ENCODE data around the gene DGKG. TPM values are rescaled to one million over a fixed set of nuclear protein-coding genes. Genes with fewer than 3 reads are reported as not detected.

DGKG gene
- total RNA-seq, 3 donors from 2014 or later = 0.80 to 6.7 (median 0.96) TPM

DNA sequence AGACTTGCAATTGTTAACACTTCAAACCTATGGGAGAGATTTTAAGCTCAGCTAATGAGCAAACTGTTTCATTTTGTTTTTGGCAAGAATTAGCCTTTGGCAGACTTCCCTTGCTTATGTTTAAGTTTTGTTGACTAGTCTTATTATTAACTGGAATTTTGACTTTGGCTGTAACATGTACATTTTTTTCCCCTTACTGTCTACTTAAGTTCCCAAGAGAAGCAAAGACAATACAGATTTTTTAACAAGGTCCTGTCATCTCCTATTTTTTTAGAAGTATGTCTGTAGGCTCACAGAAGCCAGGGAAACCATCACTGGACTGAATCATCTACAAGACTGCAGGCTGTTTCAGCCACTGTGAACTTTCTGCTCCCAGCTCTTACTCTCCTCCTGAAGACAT is 74.3 kb downstream of the DGKG start:
- DNase-seq = no peak
- intact Hi-C loops (cut with DNase I, micrococcal nuclease) = no loop called here
- Histone ChIP-seq H3K4me1 (ENCODE audit: low read depth) (no peaks in the 10 kb centered on the region), H3K36me3 (ENCODE audit: low read depth) (no peaks in the 10 kb centered on the region), H3K9me3 (no peaks in the 10 kb centered on the region), H3K4me3 (no peak overlapping the region)
- TF ChIP-seq, protein P1, sequence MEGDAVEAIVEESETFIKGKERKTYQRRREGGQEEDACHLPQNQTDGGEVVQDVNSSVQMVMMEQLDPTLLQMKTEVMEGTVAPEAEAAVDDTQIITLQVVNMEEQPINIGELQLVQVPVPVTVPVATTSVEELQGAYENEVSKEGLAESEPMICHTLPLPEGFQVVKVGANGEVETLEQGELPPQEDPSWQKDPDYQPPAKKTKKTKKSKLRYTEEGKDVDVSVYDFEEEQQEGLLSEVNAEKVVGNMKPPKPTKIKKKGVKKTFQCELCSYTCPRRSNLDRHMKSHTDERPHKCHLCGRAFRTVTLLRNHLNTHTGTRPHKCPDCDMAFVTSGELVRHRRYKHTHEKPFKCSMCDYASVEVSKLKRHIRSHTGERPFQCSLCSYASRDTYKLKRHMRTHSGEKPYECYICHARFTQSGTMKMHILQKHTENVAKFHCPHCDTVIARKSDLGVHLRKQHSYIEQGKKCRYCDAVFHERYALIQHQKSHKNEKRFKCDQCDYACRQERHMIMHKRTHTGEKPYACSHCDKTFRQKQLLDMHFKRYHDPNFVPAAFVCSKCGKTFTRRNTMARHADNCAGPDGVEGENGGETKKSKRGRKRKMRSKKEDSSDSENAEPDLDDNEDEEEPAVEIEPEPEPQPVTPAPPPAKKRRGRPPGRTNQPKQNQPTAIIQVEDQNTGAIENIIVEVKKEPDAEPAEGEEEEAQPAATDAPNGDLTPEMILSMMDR (IDR thresholded peaks at IDR 0.05) = no peak
- no peak for ATAC-seq

DNA sequence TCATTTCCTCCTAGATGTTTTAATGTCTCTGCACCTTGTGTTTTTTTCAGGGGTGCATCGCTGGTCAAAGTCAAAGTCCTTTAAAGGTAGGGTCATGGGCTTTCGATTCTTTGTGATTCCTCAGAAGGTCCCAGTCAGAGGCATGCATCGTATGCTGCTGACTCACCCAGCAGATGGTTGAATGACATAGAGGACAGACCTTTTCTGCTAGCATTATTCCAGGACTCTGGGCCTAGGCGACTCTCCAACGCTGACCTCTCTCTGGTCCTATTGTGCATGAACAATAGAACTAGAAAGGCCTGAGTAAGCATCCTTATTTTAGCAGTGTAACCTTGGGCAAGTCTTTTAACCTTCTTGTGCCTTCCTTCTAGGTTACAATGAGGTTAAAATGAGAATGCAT is 75.9 kb downstream of the DGKG start:
- H3K4me1 ChIP-seq (ENCODE audit: low read depth) = no peaks in the 10 kb centered on the region
- H3K36me3 ChIP-seq (ENCODE audit: low read depth) = no peaks in the 10 kb centered on the region
- no peaks in the 10 kb centered on the region for H3K9me3 ChIP-seq
- no peak for ATAC-seq
- intact Hi-C loops (cut with DNase I, micrococcal nuclease) = no loop called here
- no peak for DNase-seq
- TF ChIP-seq, protein P1 (IDR thresholded peaks at IDR 0.05) = no peak
- H3K4me3 ChIP-seq = no peak overlapping the region

DNA sequence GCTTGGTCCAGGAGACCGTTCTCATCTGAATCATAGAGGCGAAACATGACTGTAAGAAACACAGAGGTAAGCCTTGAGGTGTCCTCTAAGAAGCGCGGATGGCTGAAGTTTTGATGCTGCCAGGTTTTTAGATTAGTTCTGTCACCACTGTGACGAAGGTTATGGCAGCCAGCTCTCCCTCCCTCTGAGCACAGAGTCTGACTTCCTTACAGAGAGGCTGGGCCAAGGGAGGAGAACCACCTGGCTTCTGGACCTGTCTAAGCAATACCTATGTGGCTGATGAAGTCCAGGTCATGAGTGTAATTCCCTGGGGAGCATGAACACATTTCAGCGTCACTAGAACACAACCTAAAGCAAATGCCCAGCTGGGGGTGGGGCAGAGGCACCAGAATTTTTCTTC is 77.4 kb downstream of the DGKG start:
- intact Hi-C loops (cut with DNase I, micrococcal nuclease) = no loop called here
- ATAC-seq (no peak), DNase-seq (no peak)
- H3K4me1 ChIP-seq (ENCODE audit: low read depth) = no peaks in the 10 kb centered on the region
- no peaks in the 10 kb centered on the region for H3K36me3 ChIP-seq (ENCODE audit: low read depth)
- TF ChIP-seq, protein P1 (IDR thresholded peaks at IDR 0.05) = no peak
- no peaks in the 10 kb centered on the region for H3K9me3 ChIP-seq
- no peak overlapping the region for H3K4me3 ChIP-seq

DNA sequence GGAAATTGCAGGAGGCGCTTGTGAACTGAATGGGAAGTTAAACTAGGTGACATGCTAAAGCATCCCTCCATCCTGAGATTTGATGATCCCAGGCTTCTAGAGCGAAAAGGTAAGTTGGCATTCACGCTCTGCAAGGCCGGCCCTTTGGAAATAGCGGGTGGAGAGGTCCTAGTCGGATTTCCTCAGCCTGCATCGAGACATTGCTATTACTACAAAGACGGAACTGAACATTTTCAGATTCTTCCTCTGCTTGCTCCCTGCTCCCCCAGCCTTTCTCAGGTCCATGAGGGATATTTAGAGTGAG is 77.7 kb downstream of the DGKG start:
- TF ChIP-seq, protein P1 (IDR thresholded peaks at IDR 0.05) = no peak

DNA sequence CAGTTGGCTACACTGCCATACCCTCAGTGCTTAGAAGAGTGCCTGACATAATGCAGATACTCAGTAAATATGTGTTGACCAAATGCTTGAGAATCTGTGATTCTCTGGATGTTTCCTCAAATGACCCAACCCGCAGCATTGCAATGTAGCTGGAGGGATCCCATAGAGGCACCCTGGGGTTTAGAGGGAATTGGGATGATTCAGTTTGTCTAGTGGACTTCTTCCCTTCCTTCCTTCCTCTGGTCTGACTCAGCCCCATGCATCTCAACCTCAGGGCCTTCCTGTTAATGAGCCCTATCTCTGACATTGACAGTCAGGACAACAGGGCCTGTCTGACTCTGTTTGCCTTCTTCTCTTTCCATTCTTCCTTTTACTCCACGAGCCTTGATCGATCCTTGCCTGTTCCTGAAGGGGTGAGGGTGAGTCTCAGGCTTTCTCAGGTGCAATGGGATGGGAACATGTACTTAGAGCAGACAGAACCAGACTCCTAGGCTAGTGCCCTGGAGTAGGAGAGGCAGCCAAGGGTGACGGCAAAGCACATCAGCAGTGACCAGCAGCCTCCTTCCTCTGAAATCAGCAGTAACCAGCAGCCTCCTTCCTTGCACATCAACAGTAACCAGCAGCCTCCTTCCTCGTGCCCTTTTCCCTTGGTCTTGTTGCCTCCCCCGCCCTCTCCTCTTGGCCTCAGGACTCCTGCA is 78.2 kb downstream of the DGKG start:
- TF ChIP-seq, protein P1 (IDR thresholded peaks at IDR 0.05) = no peak
- DNase-seq = no peak
- H3K4me1 ChIP-seq (ENCODE audit: low read depth) = no peaks in the 10 kb centered on the region
- H3K4me3 ChIP-seq = no peak overlapping the region
- no peaks in the 10 kb centered on the region for H3K9me3 ChIP-seq
- intact Hi-C loops (cut with DNase I, micrococcal nuclease) = no loop called here
- no peaks in the 10 kb centered on the region for H3K36me3 ChIP-seq (ENCODE audit: low read depth)
- no peak for ATAC-seq

More for the DNA sequence above, 77.7 kb downstream of the DGKG start:
- H3K36me3 ChIP-seq (ENCODE audit: low read depth) = no peaks in the 10 kb centered on the region
- intact Hi-C loops (cut with DNase I, micrococcal nuclease) = no loop called here
- ATAC-seq (no peak), DNase-seq (no peak)
- no peaks in the 10 kb centered on the region for H3K9me3 ChIP-seq
- H3K4me3 ChIP-seq = no peak overlapping the region
- H3K4me1 ChIP-seq (ENCODE audit: low read depth) = no peaks in the 10 kb centered on the region

DNA sequence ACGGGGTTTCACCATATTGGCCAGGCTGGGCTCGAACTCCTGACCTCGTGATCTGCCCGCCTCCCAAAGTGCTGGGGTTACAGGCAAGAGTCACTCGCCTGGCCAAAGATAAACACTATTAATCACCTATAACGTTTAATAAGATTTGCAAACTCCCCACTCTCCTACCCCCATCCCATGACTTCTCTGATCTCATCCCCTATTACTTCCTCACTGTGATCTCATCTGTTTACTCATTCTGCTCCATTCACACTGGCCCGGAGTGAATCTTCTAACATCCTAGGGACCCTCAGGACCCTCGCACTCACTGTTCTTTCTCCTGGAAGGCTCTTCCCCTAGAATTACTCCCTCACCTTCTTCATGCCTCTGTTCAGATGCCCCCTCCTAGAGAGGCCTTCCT is 78.9 kb downstream of the DGKG start:
- intact Hi-C loops (cut with DNase I, micrococcal nuclease) = no loop called here
- DNase-seq = no peak
- H3K36me3 ChIP-seq (ENCODE audit: low read depth) = no peaks in the 10 kb centered on the region
- H3K4me3 ChIP-seq = no peak overlapping the region
- no peaks in the 10 kb centered on the region for H3K4me1 ChIP-seq (ENCODE audit: low read depth)
- TF ChIP-seq, protein P1 (IDR thresholded peaks at IDR 0.05) = no peak
- no peaks in the 10 kb centered on the region for H3K9me3 ChIP-seq
- no peak for ATAC-seq
